ENCODE data around the gene NSUN4. TPM values are rescaled to one million over a fixed set of nuclear protein-coding genes. Genes with fewer than 3 reads are reported as not detected.

NSUN4 gene
- total and polyA plus RNA-seq, 9 of the 15 experiments (the other 6 are each of a cell fraction or from before 2014, with no cell fraction given), result 33.4 to 60.2 (median 46.3) TPM

GRCh38 chr1:46301808-46302640, 38.6 kb upstream of the NSUN4 start (continued):
- TF ChIP-seq RAD21 (CRISPR knock-in tag; conservative IDR thresholded peaks at IDR 0.05 in 1 of 2, IDR thresholded peaks at IDR 0.05 in 1 of 2) (peak; percentile 30 to 45), PURB (CRISPR knock-in tag; IDR thresholded peaks at IDR 0.05; ENCODE audit: low read depth) (no peak), FOXA3 (CRISPR knock-in tag; conservative IDR thresholded peaks at IDR 0.05 in 1 of 2, IDR thresholded peaks at IDR 0.05 in 1 of 2) (no peak; a peak in 1 of 4 replicates), CHD1 (IDR thresholded peaks at IDR 0.05; ENCODE audit: low read length) (peak; percentile 83), YY1 (IDR thresholded peaks at IDR 0.05; ENCODE audit: borderline replicate concordance in 1 of 3, control insufficient read depth in 1 of 3, extremely low read depth in 1 of 3, insufficient read depth in 3 of 3, insufficient read length in 1 of 3, insufficient replicate concordance in 2 of 3, low read depth in 1 of 3, low read length in 2 of 3) (peak in 2 of 3 experiments; percentile 39 to 77), IRF9 (tag; IDR thresholded peaks at IDR 0.05) (no peak), REST (IDR thresholded peaks at IDR 0.05; ENCODE audit: borderline replicate concordance) (no peak), REST (CRISPR knock-in tag; IDR thresholded peaks at IDR 0.05; ENCODE audit: low read depth) (no peak), POLR2AphosphoS2 (IDR thresholded peaks at IDR 0.05; ENCODE audit: low read length) (no peak), ZNF263 (CRISPR knock-in tag; IDR thresholded peaks at IDR 0.05; ENCODE audit: borderline replicate concordance) (peak; percentile 11; the same call in 1 of the 2 replicates), MECOM (CRISPR knock-in tag; IDR thresholded peaks at IDR 0.05) (no peak), ETV5 (CRISPR knock-in tag; IDR thresholded peaks at IDR 0.05; ENCODE audit: low read depth) (peak; percentile 55; the same call in 1 of the 2 replicates), PCBP2 (IDR thresholded peaks at IDR 0.05; ENCODE audit: low read depth, low read length, poor library complexity, severe bottlenecking) (no peak), HDAC6 (IDR thresholded peaks at IDR 0.05; ENCODE audit: low read depth, low read length) (no peak), FOXJ3 (CRISPR knock-in tag; IDR thresholded peaks at IDR 0.05) (no peak)
